Memory B cell (primary cell): ENCODE data around the gene KIF2B.

Experiments used
- ATAC-seq: fragments of 150-1000 bp; cut with Tn5 transposase; 2 replicates; pipeline ENCODE4 v1.10.0; 2021; ENCODE audit warnings: low read depth, mild to moderate bottlenecking, moderate library complexity
- DNase-seq, 2 donors: peaks; one replicate each; pipeline ENCODE4 v3.0.0; 2022; ENCODE audit warnings: low spot score in 2 of 2
- H3K27ac Mint-ChIP-seq: one replicate; pipeline ENCODE4 v1.8.0; 2022; ENCODE audit warnings: mild to moderate bottlenecking, moderate library complexity, mixed read lengths
- H3K27me3 Mint-ChIP-seq: one replicate; pipeline ENCODE4 v1.8.0; 2022; ENCODE audit warnings: mixed read lengths
- H3K36me3 Mint-ChIP-seq: one replicate; pipeline ENCODE4 v1.8.0; 2022; ENCODE audit warnings: mild to moderate bottlenecking, mixed read lengths
- H3K4me1 Mint-ChIP-seq: one replicate; pipeline ENCODE4 v1.8.0; 2022; ENCODE audit warnings: mixed read lengths
- H3K4me3 Mint-ChIP-seq: one replicate; pipeline ENCODE4 v1.8.0; 2022; ENCODE audit warnings: mild to moderate bottlenecking, moderate library complexity, mixed read lengths
- H3K9me3 Mint-ChIP-seq: one replicate; pipeline ENCODE4 v1.8.0; 2022; ENCODE audit warnings: mixed read lengths

KIF2B gene

DNA sequence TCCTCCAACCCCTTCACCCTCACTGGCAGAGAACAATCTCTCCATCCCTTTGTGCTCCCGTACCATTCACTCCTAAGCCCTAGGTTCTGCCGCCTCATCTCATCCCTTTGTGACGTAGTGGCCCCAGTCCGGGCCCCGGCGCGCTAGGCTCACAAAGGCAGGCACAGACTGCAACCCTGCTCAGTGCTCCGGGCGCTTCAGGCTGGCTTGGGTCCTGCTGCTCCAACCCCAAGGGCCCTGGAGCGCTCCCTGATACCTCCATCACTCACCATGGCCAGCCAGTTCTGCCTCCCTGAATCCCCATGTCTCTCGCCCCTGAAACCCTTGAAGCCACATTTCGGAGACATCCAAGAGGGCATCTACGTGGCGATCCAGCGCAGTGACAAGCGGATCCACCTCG is at the start of gene KIF2B:
KIF2B (plus strand) TSS at position 164 of the 400 bp plus-strand sequence; CDS start at position 271, 107 bp downstream.
- Mint-ChIP-seq H3K27me3 (no peaks in the 10 kb centered on the region), H3K4me3 (no peak within 1 kb of the TSS), H3K36me3 (no peaks in the 10 kb centered on the region), H3K27ac (no peak within 1 kb of the TSS), H3K4me1 (no peaks in the 10 kb centered on the region), H3K9me3 (peaks cover 12% of the 10 kb centered on the region)
- no peak for DNase-seq
- ATAC-seq = no peak

GRCh38 chr17:53780320-53780719 is 42.4 kb upstream of the KIF2B start:
- Mint-ChIP-seq H3K4me1 (no peaks in the 10 kb centered on the region), H3K27me3 (no peaks in the 10 kb centered on the region), H3K9me3 (peaks cover 3% of the 10 kb centered on the region), H3K36me3 (no peaks in the 10 kb centered on the region), H3K4me3 (no peak overlapping the region), H3K27ac (no peak overlapping the region)
- DNase-seq = no peak
- no peak for ATAC-seq

DNA sequence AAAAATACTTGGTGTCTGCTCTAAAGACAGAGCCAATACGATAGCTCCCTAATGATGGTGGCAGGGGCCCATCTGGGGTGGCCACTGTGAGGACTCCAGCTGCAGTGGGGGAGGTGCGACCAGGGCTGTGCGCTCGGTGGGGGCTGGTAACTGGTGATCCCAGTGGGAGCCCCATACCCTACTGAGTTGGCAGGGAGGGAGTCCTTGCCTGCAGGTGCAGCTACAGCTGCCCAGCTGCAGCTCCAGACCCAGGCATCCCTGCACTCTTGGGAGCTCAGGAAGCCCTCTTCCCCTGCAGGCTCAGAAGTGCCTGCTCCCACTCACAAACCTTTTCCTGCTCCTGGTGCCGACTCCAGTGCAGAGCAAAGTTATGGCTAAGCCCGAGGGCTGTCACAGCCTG is 31.2 kb upstream of the KIF2B start:
- H3K27ac Mint-ChIP-seq = no peak overlapping the region
- DNase-seq (no peak), ATAC-seq (no peak)
- no peaks in the 10 kb centered on the region for H3K27me3 Mint-ChIP-seq
- H3K4me3 Mint-ChIP-seq = no peak overlapping the region
- H3K36me3 Mint-ChIP-seq = no peaks in the 10 kb centered on the region
- peaks cover 1% of the 10 kb centered on the region for H3K9me3 Mint-ChIP-seq
- no peaks in the 10 kb centered on the region for H3K4me1 Mint-ChIP-seq

- DNase-seq (no peak), ATAC-seq (no peak)
- Mint-ChIP-seq H3K27me3 (no peaks in the 10 kb centered on the region), H3K27ac (no peak overlapping the region), H3K9me3 (peaks cover under 1% of the 10 kb centered on the region), H3K36me3 (no peaks in the 10 kb centered on the region), H3K4me3 (no peak overlapping the region), H3K4me1 (no peaks in the 10 kb centered on the region)
Measured at GRCh38 chr17:53792451-53792850, 30.3 kb upstream of the KIF2B start.

GRCh38 chr17:53792997-53793396 is 29.7 kb upstream of the KIF2B start:
- Mint-ChIP-seq H3K9me3 (no peaks in the 10 kb centered on the region), H3K27me3 (no peaks in the 10 kb centered on the region), H3K4me1 (no peaks in the 10 kb centered on the region), H3K36me3 (no peaks in the 10 kb centered on the region), H3K27ac (no peak overlapping the region), H3K4me3 (no peak overlapping the region)
- no peak for DNase-seq
- no peak for ATAC-seq

DNA sequence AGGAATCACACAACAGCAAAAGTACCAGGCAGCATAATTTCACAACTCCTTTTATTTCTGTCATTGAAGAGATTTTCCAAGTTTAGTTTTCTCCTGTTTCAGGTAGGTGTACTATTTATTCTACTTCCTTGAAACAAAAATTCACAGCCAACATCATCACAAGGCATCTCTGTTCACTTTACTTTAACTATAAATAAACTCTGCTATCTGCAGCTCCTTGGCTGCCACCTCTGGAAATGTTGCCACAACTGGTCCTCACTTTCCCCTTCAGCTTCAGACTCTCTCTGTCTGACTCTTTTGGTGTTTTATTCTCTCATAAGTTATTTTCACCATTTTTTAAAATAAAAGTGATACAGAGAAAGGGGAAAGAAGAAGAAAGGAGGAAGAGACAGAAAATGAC is 27.9 kb upstream of the KIF2B start:
- H3K36me3 Mint-ChIP-seq = no peaks in the 10 kb centered on the region
- no peak overlapping the region for H3K4me3 Mint-ChIP-seq
- H3K4me1 Mint-ChIP-seq = no peaks in the 10 kb centered on the region
- no peak for DNase-seq
- H3K27me3 Mint-ChIP-seq = no peaks in the 10 kb centered on the region
- ATAC-seq = no peak
- no peaks in the 10 kb centered on the region for H3K9me3 Mint-ChIP-seq
- H3K27ac Mint-ChIP-seq = no peak overlapping the region

DNA sequence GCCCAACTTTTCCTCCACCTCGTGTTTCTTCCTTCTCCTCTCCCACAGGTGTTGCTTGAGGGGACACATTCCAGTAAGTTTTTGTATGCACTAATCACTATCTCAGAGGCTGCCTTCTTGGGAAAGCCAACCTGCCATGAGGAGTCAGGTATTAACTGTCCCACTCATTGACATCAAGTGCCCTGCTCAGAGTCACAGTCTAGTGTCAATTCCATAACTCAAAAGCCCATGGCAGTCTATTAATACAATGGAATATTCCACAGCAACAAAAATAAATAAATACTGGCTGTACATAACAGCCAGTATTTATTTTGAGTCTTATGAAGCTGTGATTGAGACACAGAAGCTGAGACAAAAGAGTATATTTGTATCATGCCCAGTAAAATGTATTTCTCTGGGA is 26.1 kb upstream of the KIF2B start:
- Mint-ChIP-seq H3K27me3 (no peaks in the 10 kb centered on the region), H3K4me3 (no peak overlapping the region), H3K4me1 (no peaks in the 10 kb centered on the region), H3K27ac (no peak overlapping the region), H3K9me3 (no peaks in the 10 kb centered on the region), H3K36me3 (no peaks in the 10 kb centered on the region)
- no peak for ATAC-seq
- no peak for DNase-seq

- ATAC-seq (no peak), DNase-seq (no peak)
- Mint-ChIP-seq H3K27me3 (no peaks in the 10 kb centered on the region), H3K4me3 (no peak overlapping the region), H3K9me3 (no peaks in the 10 kb centered on the region), H3K27ac (no peak overlapping the region), H3K4me1 (no peaks in the 10 kb centered on the region), H3K36me3 (no peaks in the 10 kb centered on the region)
Measured at GRCh38 chr17:53797501-53797900, 25.2 kb upstream of the KIF2B start.

DNA sequence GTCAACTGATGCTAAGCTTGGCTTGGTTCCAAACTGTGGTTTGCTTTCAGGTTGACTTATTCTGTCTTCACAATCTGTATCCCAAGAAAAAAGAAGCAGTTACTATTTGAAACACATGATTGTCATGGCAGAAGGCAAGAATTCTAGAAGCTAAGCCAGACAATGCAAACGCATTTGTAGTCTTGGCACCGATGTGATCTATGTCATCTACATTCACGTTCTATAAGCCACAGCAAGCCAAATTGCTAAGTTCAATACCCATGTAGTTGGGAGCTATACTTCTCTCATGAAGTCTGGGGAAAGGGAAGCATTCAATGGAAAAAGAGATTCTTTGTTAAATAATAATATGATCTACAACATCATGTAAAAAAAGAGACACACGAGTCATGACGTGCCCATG is 18.3 kb upstream of the KIF2B start:
- ATAC-seq = no peak
- DNase-seq = no peak
- Mint-ChIP-seq H3K4me3 (no peak overlapping the region), H3K27me3 (no peaks in the 10 kb centered on the region), H3K27ac (no peak overlapping the region), H3K9me3 (no peaks in the 10 kb centered on the region), H3K4me1 (no peaks in the 10 kb centered on the region), H3K36me3 (no peaks in the 10 kb centered on the region)

- Mint-ChIP-seq H3K4me1 (no peaks in the 10 kb centered on the region), H3K36me3 (no peaks in the 10 kb centered on the region), H3K9me3 (no peaks in the 10 kb centered on the region), H3K27ac (no peak overlapping the region), H3K4me3 (no peak overlapping the region), H3K27me3 (no peaks in the 10 kb centered on the region)
- DNase-seq = no peak
- no peak for ATAC-seq
Measured at GRCh38 chr17:53806473-53806872, 16.3 kb upstream of the KIF2B start.

DNA sequence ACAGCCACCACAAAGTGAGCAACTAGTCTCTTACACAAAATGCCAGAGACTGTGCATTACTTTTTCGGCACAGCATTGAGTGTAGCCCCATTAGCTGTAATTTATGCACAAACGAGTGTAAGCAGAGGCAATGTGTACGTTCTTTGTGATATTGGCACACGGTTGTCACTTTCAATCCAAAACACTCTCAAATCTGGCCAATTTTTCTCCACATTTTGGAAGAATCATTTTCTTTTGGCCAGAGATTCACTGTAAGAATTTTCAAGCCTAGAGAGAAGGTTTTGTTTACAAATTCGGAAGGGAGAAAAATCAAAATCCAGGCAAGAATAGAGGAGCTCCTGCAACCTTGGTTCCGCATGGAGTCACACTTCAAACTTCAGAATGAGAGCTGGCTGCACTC is 15.4 kb upstream of the KIF2B start:
- Mint-ChIP-seq H3K4me3 (no peak overlapping the region), H3K27ac (no peak overlapping the region), H3K27me3 (no peaks in the 10 kb centered on the region), H3K36me3 (no peaks in the 10 kb centered on the region), H3K4me1 (no peaks in the 10 kb centered on the region), H3K9me3 (no peaks in the 10 kb centered on the region)
- DNase-seq (no peak), ATAC-seq (no peak)

GRCh38 chr17:53818271-53818670 is 4.5 kb upstream of the KIF2B start:
- DNase-seq = no peak

DNA sequence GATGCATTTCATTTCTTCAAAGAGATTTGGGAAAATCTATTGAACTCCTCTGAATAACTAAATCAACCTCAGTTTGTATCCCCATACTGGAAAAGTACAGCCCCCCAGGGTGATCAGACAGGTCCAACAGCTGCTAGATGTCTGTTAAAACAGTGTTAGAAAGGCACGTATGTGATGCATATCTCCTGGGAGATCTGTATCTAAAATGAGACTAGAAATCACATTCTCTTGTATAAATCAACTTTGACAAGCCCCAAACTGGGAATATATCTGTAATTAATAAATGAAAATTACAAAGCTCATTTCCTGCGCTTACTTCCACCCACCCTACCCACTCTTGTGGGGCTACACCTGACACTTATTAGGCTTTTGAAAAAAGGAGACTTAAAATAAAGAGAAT is 3.8 kb upstream of the KIF2B start:
- Mint-ChIP-seq H3K9me3 (peaks cover 9% of the 10 kb centered on the region), H3K36me3 (no peaks in the 10 kb centered on the region), H3K4me3 (no peak overlapping the region), H3K27me3 (no peaks in the 10 kb centered on the region), H3K27ac (no peak overlapping the region), H3K4me1 (no peaks in the 10 kb centered on the region)
- DNase-seq = no peak
- ATAC-seq = no peak

More at GRCh38 chr17:53818271-53818670, 4.5 kb upstream of the KIF2B start:
- Mint-ChIP-seq H3K9me3 (peaks cover 6% of the 10 kb centered on the region), H3K27me3 (no peaks in the 10 kb centered on the region), H3K27ac (no peak overlapping the region), H3K36me3 (no peaks in the 10 kb centered on the region), H3K4me1 (no peaks in the 10 kb centered on the region), H3K4me3 (no peak overlapping the region)
- no peak for ATAC-seq

DNA sequence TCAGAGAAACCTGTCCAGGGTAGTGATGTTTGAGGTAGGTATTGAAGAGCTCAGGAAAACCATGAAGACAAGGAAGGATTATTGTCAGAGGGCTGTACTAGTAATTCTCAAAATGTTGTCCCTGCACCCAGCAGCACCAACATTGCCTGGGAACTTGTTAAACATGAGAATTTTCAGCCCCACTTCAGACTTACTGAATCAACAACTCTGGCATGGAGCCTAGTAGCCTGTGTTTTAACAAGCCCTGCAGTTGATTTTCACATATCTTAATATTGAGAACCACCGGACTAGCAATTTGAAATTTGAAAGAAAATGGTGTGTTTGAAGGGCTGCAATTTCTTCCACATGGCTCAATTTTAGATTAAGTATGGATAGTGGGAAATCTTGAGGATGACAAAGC is 2.8 kb upstream of the KIF2B start:
- DNase-seq (no peak), ATAC-seq (no peak)
- Mint-ChIP-seq H3K4me1 (no peaks in the 10 kb centered on the region), H3K36me3 (no peaks in the 10 kb centered on the region), H3K4me3 (no peak overlapping the region), H3K27me3 (no peaks in the 10 kb centered on the region), H3K9me3 (peaks cover 12% of the 10 kb centered on the region), H3K27ac (no peak overlapping the region)

- Mint-ChIP-seq H3K27ac (no peak overlapping the region), H3K27me3 (no peaks in the 10 kb centered on the region), H3K9me3 (peaks cover 12% of the 10 kb centered on the region), H3K4me1 (no peaks in the 10 kb centered on the region), H3K36me3 (no peaks in the 10 kb centered on the region), H3K4me3 (no peak overlapping the region)
- ATAC-seq (no peak), DNase-seq (no peak)
Measured at GRCh38 chr17:53823341-53824050, 769 bp downstream of the KIF2B start.
